ENCODE data around the gene AS3MT.

DNA sequence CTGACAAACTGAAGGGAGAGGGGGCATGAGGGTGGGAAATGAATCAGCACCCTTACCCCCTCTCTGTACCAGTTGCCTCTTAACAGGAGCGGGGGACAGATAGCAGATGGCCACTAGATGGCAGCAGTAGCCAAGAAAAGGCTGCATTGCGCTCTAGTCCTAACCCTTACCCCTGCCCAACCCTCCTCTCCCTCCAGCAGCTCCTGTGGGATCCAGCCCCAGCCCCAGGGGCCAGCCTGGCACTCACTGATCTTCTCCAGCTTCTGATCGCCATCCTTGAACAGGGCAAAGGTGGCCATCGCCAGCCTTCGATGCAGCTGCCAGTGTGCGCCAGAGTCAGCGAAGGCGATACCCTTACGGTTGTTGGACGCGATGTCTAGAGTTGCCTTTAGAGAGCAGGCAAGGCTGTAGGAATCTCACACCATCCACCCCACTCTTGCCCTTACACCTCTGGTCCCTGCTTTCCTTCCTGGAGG is 34.2 kb upstream of the AS3MT start:
- TF ChIP-seq EP300 (IDR thresholded peaks at IDR 0.05; ENCODE audit: borderline replicate concordance in 1 of 2, low read depth in 2 of 2, low read length in 2 of 2) (no peak), EZH2 (IDR thresholded peaks at IDR 0.05; ENCODE audit: low read depth, low read length, severe bottlenecking) (no peak), POLR2A (IDR thresholded peaks at IDR 0.05; ENCODE audit: control extremely low read depth in 1 of 2, low read depth in 2 of 2, low read length in 2 of 2) (no peak), RXRA (IDR thresholded peaks at IDR 0.05; ENCODE audit: insufficient read depth, low read depth, low read length) (no peak), ASH2L (IDR thresholded peaks at IDR 0.05; ENCODE audit: low read length) (no peak)

Data from H1 (cell line).